Type B pancreatic cell (in vitro differentiated cells): ENCODE results near the gene TBC1D12. TPM values are rescaled to one million over a fixed set of nuclear protein-coding genes. Genes with fewer than 3 reads are reported as not detected.

ENCODE experiments used
- DNase-seq: peaks from one replicate; pipeline ENCODE4 v3.0.0; 2021; ENCODE audit warnings: mixed read lengths; ENCODE audit not compliant: unreplicated experiment; ENCODE audit errors: extremely low spot score
- H3K27ac Mint-ChIP-seq: 2 replicates; pipeline ENCODE4 v1.8.0; 2021; ENCODE audit warnings: mild to moderate bottlenecking, mixed read lengths
- H3K27me3 Mint-ChIP-seq: 2 replicates; pipeline ENCODE4 v1.8.0; 2021; ENCODE audit warnings: mixed read lengths
- H3K36me3 Mint-ChIP-seq: 2 replicates; pipeline ENCODE4 v1.8.0; 2021; ENCODE audit warnings: mixed read lengths
- H3K4me1 Mint-ChIP-seq: one replicate; pipeline ENCODE4 v1.8.0; 2021; ENCODE audit warnings: mixed read lengths; ENCODE audit not compliant: unreplicated experiment
- H3K4me3 Mint-ChIP-seq: 2 replicates; pipeline ENCODE4 v1.8.0; 2021; ENCODE audit warnings: mild to moderate bottlenecking, mixed read lengths
- H3K9me3 Mint-ChIP-seq: 2 replicates; pipeline ENCODE4 v1.8.0; 2021; ENCODE audit warnings: mixed read lengths
- total RNA-seq: library from RNA; stranded (reverse); gene quantifications from 2 replicates; pipeline ENCODE4 v1.2.1, GENCODE V29; 2021; ENCODE audit warnings: low replicate concordance
- TF ChIP-seq, protein P1 (sequence below): fragments of 200-600 bp; sonication (generic); conservative IDR thresholded peaks from 2 replicates; pipeline ENCODE4 v1.5.0; 2021; ENCODE audit warnings: antibody characterized with exemption, mild to moderate bottlenecking

The TBC1D12 gene
- total RNA-seq, 1 donor from 2014 or later = 9.0 TPM

DNA sequence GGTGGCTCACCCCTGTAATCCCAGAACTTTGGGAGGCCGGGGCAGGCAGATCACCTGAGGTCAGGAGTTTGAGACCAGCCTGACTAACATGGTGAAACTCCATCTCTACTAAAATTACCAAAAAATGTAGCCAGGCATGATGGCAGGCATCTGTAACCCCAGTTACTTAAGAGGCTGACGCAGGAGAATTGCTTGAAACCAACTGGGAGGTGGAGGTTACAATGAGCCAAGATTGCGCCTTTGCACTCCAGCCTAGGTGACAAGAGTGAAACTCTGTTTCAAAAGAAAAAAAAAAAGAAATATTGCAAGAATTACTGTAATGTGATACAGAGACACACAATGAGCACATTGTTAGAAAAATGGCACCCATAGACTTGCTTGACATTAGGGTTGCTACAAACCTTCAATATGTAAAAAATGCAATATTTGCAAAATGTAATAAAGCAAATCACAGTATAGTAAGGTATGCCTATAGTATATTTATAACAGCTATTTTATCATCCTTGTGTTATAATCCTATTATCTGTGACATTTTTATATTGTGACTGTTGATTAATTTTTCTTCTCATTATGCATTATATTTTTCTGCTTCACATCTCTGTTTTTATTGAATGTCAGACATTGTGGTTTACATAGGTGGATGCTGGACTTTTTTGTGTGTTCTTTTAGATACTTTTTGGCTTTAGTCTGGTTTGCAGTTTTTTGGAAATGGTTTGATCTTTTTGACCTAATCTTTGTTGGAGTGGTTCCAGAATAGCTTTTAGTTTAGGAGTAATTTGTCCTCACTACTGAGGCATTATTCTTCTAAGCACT, 87.8 kb downstream of the TBC1D12 start:
- H3K9me3 Mint-ChIP-seq = peaks cover 5% of the 10 kb centered on the region
- no peak overlapping the region for H3K27ac Mint-ChIP-seq
- TF ChIP-seq, protein P1, sequence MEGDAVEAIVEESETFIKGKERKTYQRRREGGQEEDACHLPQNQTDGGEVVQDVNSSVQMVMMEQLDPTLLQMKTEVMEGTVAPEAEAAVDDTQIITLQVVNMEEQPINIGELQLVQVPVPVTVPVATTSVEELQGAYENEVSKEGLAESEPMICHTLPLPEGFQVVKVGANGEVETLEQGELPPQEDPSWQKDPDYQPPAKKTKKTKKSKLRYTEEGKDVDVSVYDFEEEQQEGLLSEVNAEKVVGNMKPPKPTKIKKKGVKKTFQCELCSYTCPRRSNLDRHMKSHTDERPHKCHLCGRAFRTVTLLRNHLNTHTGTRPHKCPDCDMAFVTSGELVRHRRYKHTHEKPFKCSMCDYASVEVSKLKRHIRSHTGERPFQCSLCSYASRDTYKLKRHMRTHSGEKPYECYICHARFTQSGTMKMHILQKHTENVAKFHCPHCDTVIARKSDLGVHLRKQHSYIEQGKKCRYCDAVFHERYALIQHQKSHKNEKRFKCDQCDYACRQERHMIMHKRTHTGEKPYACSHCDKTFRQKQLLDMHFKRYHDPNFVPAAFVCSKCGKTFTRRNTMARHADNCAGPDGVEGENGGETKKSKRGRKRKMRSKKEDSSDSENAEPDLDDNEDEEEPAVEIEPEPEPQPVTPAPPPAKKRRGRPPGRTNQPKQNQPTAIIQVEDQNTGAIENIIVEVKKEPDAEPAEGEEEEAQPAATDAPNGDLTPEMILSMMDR = no peak
- DNase-seq = no peak
- H3K4me1 Mint-ChIP-seq = no peaks in the 10 kb centered on the region
- H3K36me3 Mint-ChIP-seq = peaks cover 13% of the 10 kb centered on the region
- H3K4me3 Mint-ChIP-seq = no peak overlapping the region
- H3K27me3 Mint-ChIP-seq = no peaks in the 10 kb centered on the region

DNA sequence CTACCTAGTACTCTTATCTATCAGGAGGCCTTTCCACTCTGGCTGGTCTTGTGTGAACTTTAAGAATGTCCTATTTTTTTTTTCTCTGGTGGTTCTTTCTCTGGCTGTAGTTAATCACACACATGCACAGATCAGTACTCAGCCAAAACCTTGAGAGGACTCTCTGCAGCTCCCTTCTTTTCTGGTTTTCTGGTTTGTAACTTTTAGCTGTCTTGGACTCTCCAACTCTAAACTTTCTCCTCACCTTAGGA, 88.4 kb downstream of the TBC1D12 start:
- Mint-ChIP-seq H3K9me3 (peaks cover 5% of the 10 kb centered on the region), H3K27ac (no peak overlapping the region), H3K4me1 (no peaks in the 10 kb centered on the region), H3K4me3 (no peak overlapping the region), H3K36me3 (peaks cover 11% of the 10 kb centered on the region), H3K27me3 (no peaks in the 10 kb centered on the region)
- no peak for DNase-seq
- TF ChIP-seq, protein P1 = no peak

GRCh38 chr10:94493463-94493862, 91.1 kb downstream of the TBC1D12 start:
- H3K36me3 Mint-ChIP-seq = peaks cover 4% of the 10 kb centered on the region
- TF ChIP-seq, protein P1 = no peak
- no peaks in the 10 kb centered on the region for H3K27me3 Mint-ChIP-seq
- no peaks in the 10 kb centered on the region for H3K9me3 Mint-ChIP-seq
- DNase-seq = no peak
- no peaks in the 10 kb centered on the region for H3K4me1 Mint-ChIP-seq
- no peak overlapping the region for H3K4me3 Mint-ChIP-seq
- no peak overlapping the region for H3K27ac Mint-ChIP-seq

- TF ChIP-seq, protein P1 = no peak
- DNase-seq = no peak
- peaks cover 4% of the 10 kb centered on the region for H3K36me3 Mint-ChIP-seq
- peak overlapping the region; percentile 25 for H3K27ac Mint-ChIP-seq
- no peaks in the 10 kb centered on the region for H3K27me3 Mint-ChIP-seq
- no peaks in the 10 kb centered on the region for H3K4me1 Mint-ChIP-seq
- H3K4me3 Mint-ChIP-seq = no peak overlapping the region
- no peaks in the 10 kb centered on the region for H3K9me3 Mint-ChIP-seq
These were observed 93.7 kb downstream of the TBC1D12 start for GRCh38 chr10:94496010-94496409.

DNA sequence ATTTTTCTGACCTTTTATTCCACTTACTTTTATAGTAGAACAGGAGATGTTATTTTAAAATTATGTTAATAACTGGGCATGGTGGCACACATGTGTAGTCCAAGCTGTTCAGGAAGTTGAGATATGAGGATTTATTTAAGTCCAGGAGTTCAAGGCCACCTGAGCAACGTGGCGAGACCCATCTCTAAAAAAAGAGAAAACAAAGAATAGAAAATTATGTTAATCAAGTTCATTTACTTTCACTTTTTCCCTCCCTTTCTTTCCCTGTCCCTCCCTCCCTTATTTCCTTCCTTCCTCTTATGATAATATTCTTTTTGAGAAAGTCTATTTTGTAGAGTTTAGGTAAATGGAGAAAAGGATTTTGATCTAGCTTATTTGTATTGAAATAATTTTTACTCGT, 94.3 kb downstream of the TBC1D12 start:
- Mint-ChIP-seq H3K27ac (no peak overlapping the region), H3K4me3 (no peak overlapping the region), H3K9me3 (no peaks in the 10 kb centered on the region), H3K27me3 (no peaks in the 10 kb centered on the region), H3K36me3 (peaks cover 4% of the 10 kb centered on the region), H3K4me1 (no peaks in the 10 kb centered on the region)
- TF ChIP-seq, protein P1 = no peak
- DNase-seq = no peak

DNA sequence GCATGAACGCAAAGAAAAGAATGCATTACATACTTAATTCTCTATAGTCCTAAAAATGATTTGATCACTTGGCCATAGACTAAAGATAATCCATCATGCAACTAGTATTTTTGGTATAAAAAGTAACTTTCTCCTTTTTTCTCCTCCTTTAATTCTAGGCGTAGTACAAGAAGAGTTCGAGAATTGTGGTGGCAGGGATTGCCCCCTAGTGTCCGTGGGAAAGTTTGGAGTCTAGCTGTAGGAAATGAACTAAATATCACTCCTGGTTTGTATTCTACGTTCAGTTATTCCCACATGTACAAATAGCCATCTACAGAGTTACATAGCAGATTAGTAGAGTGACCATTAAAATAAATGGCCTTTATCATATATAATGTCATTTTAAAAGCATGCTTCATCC, 97.7 kb downstream of the TBC1D12 start:
- Mint-ChIP-seq H3K27me3 (no peaks in the 10 kb centered on the region), H3K36me3 (peaks cover 4% of the 10 kb centered on the region), H3K9me3 (no peaks in the 10 kb centered on the region), H3K4me1 (no peaks in the 10 kb centered on the region), H3K4me3 (no peak overlapping the region), H3K27ac (no peak overlapping the region)
- no peak for DNase-seq
- TF ChIP-seq, protein P1 = peak; percentile 68
